BLaER1 treated with 17β-estradiol and CSF1 and Interleukin-3, amounts not matched to agents 10 nM and 100 nM (cell line): ENCODE measurements around the gene GRB14.

Experiments
- H3K27ac ChIP-seq, 11 experiments: shearing (Covaris generic); formaldehyde crosslinking; 2 replicates each; pipeline ENCODE4 v1.8.1; 2022
- H3K27me3 ChIP-seq, 11 experiments: shearing (Covaris generic); formaldehyde crosslinking; 2 replicates each; pipeline ENCODE4 v1.8.1; 2022
- H3K36me3 ChIP-seq, 11 experiments: shearing (Covaris generic); formaldehyde crosslinking; 2 replicates each; pipeline ENCODE4 v1.8.1; 2022
- H3K4me1 ChIP-seq, 10 experiments: shearing (Covaris generic); formaldehyde crosslinking; 2 replicates each; pipeline ENCODE4 v1.8.1; 2022
- H3K4me2 ChIP-seq, 11 experiments: shearing (Covaris generic); formaldehyde crosslinking; 2 replicates each; pipeline ENCODE4 v1.8.1; 2022
- H3K4me3 ChIP-seq, 10 experiments: shearing (Covaris generic); formaldehyde crosslinking; 2 replicates each; pipeline ENCODE4 v1.8.1; 2022
- H3K9ac ChIP-seq, 11 experiments: shearing (Covaris generic); formaldehyde crosslinking; 2 replicates each; pipeline ENCODE4 v1.8.1; 2022
- H3K9me3 ChIP-seq, 11 experiments: shearing (Covaris generic); formaldehyde crosslinking; replicated peaks in 1 of 11; 2 replicates each; pipeline ENCODE4 v1.8.1; 2022
- H4K20me1 ChIP-seq, 11 experiments: shearing (Covaris generic); formaldehyde crosslinking; 2 replicates each; pipeline ENCODE4 v1.8.1; 2022
- Cebpa-rat ChIP-seq, 11 experiments: shearing (Covaris generic); IDR thresholded peaks; 2 replicates each; pipeline ENCODE4 v1.8.1; 2022

GRB14 gene

GRCh38 chr2:164457271-164457670, 164.0 kb downstream of the GRB14 start:
- no peaks in the 10 kb centered on the region for H3K9me3 ChIP-seq
- no peak overlapping the region for H3K4me3 ChIP-seq
- no peaks in the 10 kb centered on the region for H4K20me1 ChIP-seq
- H3K27ac ChIP-seq: no peak overlapping the region
- TF ChIP-seq Cebpa-rat (IDR thresholded peaks at IDR 0.05): no peak
- H3K36me3 ChIP-seq: no peaks in the 10 kb centered on the region
- no peaks in the 10 kb centered on the region for H3K27me3 ChIP-seq
- H3K4me1 ChIP-seq: peaks cover 0 to 7% (median 0%) of the 10 kb centered on the region in 10 experiments; a peak in 2 of 20 replicates
- no peak overlapping the region; a peak in 1 of 22 replicates for H3K4me2 ChIP-seq
- no peak overlapping the region for H3K9ac ChIP-seq

DNA sequence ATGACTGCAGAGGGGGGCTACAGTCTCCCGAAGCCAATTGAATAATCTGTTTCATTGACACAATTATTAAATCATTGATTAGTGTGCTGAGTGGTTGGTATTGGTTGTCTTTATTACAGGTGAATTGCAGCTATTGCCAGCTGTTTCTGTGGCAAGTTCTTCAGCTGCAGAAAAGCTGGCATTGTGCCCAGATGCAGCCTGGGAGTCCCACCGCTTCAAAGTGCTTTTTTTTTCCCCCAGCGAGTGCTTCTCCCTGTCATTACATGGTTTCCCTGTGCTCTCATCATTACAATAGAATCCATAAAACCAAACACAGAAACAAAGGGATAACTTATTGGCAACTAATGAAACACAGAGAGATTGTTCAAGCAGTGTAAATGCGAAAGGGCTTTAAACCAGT, 164.7 kb downstream of the GRB14 start:
- Histone ChIP-seq H3K4me3 (no peak overlapping the region), H3K27ac (no peak overlapping the region)
- no peak for TF ChIP-seq Cebpa-rat (IDR thresholded peaks at IDR 0.05)

DNA sequence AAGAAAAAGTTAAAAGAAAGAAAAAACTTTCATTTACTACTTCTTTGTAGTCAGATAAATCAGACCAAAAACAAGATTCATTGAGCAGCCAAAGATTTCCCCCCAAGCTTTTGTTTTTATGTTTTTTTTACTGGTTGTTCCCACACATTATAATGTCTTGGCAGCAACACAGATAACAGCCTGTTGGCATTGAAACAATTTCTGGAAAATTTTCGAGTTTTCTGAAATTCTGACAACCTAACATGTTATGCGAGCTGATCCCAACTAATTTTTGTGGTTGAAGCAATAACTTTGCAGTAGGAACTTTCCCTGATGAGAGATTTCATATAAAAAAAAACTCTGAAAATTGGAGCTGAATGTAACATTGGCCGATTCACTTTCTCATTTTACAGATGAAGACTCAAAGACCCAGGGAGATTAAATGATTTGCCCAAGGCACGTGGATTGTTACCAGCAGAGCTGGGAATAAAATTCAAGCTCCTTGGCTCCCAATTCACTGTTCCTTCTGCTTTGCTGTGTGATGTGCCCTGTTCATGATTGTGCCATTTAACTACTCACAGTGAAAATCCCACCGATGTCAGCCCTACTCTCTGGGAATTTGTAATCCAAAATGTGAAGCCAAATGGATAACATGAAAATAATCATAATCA, 167.5 kb downstream of the GRB14 start:
- Histone ChIP-seq H3K4me1 (peaks cover 0 to 7% (median 0%) of the 10 kb centered on the region in 10 experiments; a peak in 2 of 20 replicates), H4K20me1 (no peaks in the 10 kb centered on the region), H3K27ac (no peak overlapping the region), H3K36me3 (no peaks in the 10 kb centered on the region), H3K9me3 (no peaks in the 10 kb centered on the region), H3K27me3 (no peaks in the 10 kb centered on the region), H3K4me2 (no peak overlapping the region), H3K9ac (no peak overlapping the region), H3K4me3 (no peak overlapping the region)
- TF ChIP-seq Cebpa-rat (IDR thresholded peaks at IDR 0.05): no peak

More for the DNA sequence above, 164.7 kb downstream of the GRB14 start:
- H3K9ac ChIP-seq: no peak overlapping the region
- no peaks in the 10 kb centered on the region for H3K27me3 ChIP-seq
- peaks cover 0 to 7% (median 0%) of the 10 kb centered on the region in 10 experiments; a peak in 2 of 20 replicates for H3K4me1 ChIP-seq
- H3K9me3 ChIP-seq: no peaks in the 10 kb centered on the region
- no peaks in the 10 kb centered on the region for H3K36me3 ChIP-seq
- H3K4me2 ChIP-seq: no peak overlapping the region; a peak in 1 of 22 replicates
- no peaks in the 10 kb centered on the region for H4K20me1 ChIP-seq

GRCh38 chr2:164450278-164450677, 171.0 kb downstream of the GRB14 start:
- H3K36me3 ChIP-seq: no peaks in the 10 kb centered on the region
- no peak overlapping the region for H3K27ac ChIP-seq
- H3K9ac ChIP-seq: no peak overlapping the region
- no peak overlapping the region for H3K4me3 ChIP-seq
- TF ChIP-seq Cebpa-rat (IDR thresholded peaks at IDR 0.05): no peak
- no peaks in the 10 kb centered on the region for H4K20me1 ChIP-seq
- H3K9me3 ChIP-seq: no peaks in the 10 kb centered on the region
- no peak overlapping the region for H3K4me2 ChIP-seq
- no peaks in the 10 kb centered on the region for H3K27me3 ChIP-seq
- no peaks in the 10 kb centered on the region for H3K4me1 ChIP-seq

- no peak for TF ChIP-seq Cebpa-rat (IDR thresholded peaks at IDR 0.05)
- Histone ChIP-seq H3K9ac (no peak overlapping the region), H3K27me3 (no peaks in the 10 kb centered on the region), H3K4me3 (no peak overlapping the region), H3K36me3 (no peaks in the 10 kb centered on the region), H3K4me2 (no peak overlapping the region), H3K9me3 (no peaks in the 10 kb centered on the region), H3K4me1 (no peaks in the 10 kb centered on the region), H4K20me1 (no peaks in the 10 kb centered on the region), H3K27ac (no peak overlapping the region)
These were observed 171.6 kb downstream of the GRB14 start for GRCh38 chr2:164449706-164450105.

DNA sequence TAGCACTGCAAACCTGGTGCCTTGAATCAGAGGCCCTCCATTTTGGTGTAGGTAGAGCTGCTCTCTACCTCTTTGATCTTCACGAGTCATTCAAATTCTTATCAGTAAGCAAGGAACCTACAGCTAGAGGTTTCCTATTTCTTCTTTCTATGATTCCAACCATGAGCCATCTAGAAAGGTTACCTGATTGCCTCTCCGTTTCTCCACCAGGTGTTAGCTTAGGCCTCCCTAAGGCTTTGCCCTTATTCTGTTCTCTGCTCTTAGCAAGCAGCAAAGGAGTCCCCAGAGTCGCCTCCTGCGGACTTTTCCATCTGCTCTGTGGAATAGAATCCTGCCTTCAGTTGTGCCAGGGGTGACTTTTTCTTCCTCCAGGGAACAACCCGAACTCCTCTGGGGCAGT, 173.6 kb downstream of the GRB14 start:
- Histone ChIP-seq H3K4me3 (no peak overlapping the region), H4K20me1 (no peaks in the 10 kb centered on the region), H3K27me3 (no peaks in the 10 kb centered on the region), H3K27ac (no peak overlapping the region), H3K4me2 (no peak overlapping the region), H3K9ac (no peak overlapping the region), H3K4me1 (no peaks in the 10 kb centered on the region), H3K9me3 (no peaks in the 10 kb centered on the region), H3K36me3 (no peaks in the 10 kb centered on the region)
- no peak for TF ChIP-seq Cebpa-rat (IDR thresholded peaks at IDR 0.05)
